Inferior parietal cortex (tissue), 1 donor: ENCODE measurements around the gene JMJD1C.

ENCODE experiments used
- DNase-seq: peaks from one replicate; pipeline ENCODE4 v3.0.0-alpha.2; 2016; ENCODE audit errors: extremely low spot score

JMJD1C gene

GRCh38 chr10:63478564-63478963 lies 12.8 kb upstream of the JMJD1C start:
- no peak for DNase-seq

- DNase-seq = no peak
These were observed 12.2 kb upstream of the JMJD1C start for GRCh38 chr10:63477927-63478326.

GRCh38 chr10:63474488-63474887 lies 8.7 kb upstream of the JMJD1C start:
- no peak for DNase-seq

GRCh38 chr10:63470928-63471327 lies 5.2 kb upstream of the JMJD1C start:
- no peak for DNase-seq

- no peak for DNase-seq
These were observed 3.2 kb upstream of the JMJD1C start for GRCh38 chr10:63468947-63469346.

GRCh38 chr10:63467841-63468240 lies 2.1 kb upstream of the JMJD1C start:
- DNase-seq = no peak

GRCh38 chr10:63466144-63466935 lies 563 bp upstream of the JMJD1C start:
- peak; percentile 71 for DNase-seq

- no peak for DNase-seq
These were observed 1.1 kb downstream of the JMJD1C start for GRCh38 chr10:63464402-63465292.

GRCh38 chr10:63462442-63462841 lies 3.3 kb downstream of the JMJD1C start:
- DNase-seq = no peak

- DNase-seq = no peak
These were observed 7.6 kb downstream of the JMJD1C start for GRCh38 chr10:63458177-63458576.

- no peak for DNase-seq
These were observed 8.2 kb downstream of the JMJD1C start for GRCh38 chr10:63457594-63457993.

- DNase-seq = no peak
These were observed 9.2 kb downstream of the JMJD1C start for GRCh38 chr10:63456437-63457210.

GRCh38 chr10:63455507-63455906 lies 10.3 kb downstream of the JMJD1C start:
- DNase-seq = no peak

- no peak for DNase-seq
These were observed 11.1 kb downstream of the JMJD1C start for GRCh38 chr10:63454631-63455030.

GRCh38 chr10:63452524-63452923 lies 13.3 kb downstream of the JMJD1C start:
- DNase-seq = no peak

- no peak for DNase-seq
These were observed 18.9 kb downstream of the JMJD1C start for GRCh38 chr10:63446716-63447440.

- no peak for DNase-seq
These were observed 24.4 kb downstream of the JMJD1C start for GRCh38 chr10:63441404-63441803.

- DNase-seq = no peak
These were observed 26.2 kb downstream of the JMJD1C start for GRCh38 chr10:63439607-63440006.

- no peak for DNase-seq
These were observed 27.0 kb downstream of the JMJD1C start for GRCh38 chr10:63438506-63439498.
